H9 (cell line): ENCODE data around the gene DCAF6. TPM values are rescaled to one million over a fixed set of nuclear protein-coding genes. Genes with fewer than 3 reads are reported as not detected.
A peak's percentile ranks its signal among the peaks of the same experiment; 100 is the strongest.

ENCODE experiments used
- DNase-seq: peaks from one replicate; pipeline ENCODE4 v3.0.0-alpha.2; 2017
- H2AFZ ChIP-seq: one replicate; pipeline ENCODE4 v1.6.1; 2013; ENCODE audit warnings: mild to moderate bottlenecking, low read length, control low read depth, moderate library complexity
- H2AK5ac ChIP-seq: 2 replicates; pipeline ENCODE4 v1.6.1; 2013; ENCODE audit warnings: low read length, control low read depth, mixed read lengths; ENCODE audit not compliant: insufficient read length
- H2BK120ac ChIP-seq: one replicate; pipeline ENCODE4 v1.6.1; 2013; ENCODE audit warnings: low read depth, mild to moderate bottlenecking, low read length, control low read depth, inconsistent platforms; ENCODE audit not compliant: poor library complexity, severe bottlenecking
- H2BK12ac ChIP-seq: 2 replicates; pipeline ENCODE4 v1.6.1; 2013; ENCODE audit warnings: low read length, control low read depth, mixed read lengths, low read depth; ENCODE audit not compliant: insufficient read length
- H2BK15ac ChIP-seq: 2 replicates; pipeline ENCODE4 v1.6.1; 2013; ENCODE audit warnings: low read depth, low read length, control low read depth
- H2BK20ac ChIP-seq: one replicate; pipeline ENCODE4 v1.6.1; 2013; ENCODE audit warnings: low read depth, mild to moderate bottlenecking, low read length, control low read depth, inconsistent platforms; ENCODE audit not compliant: poor library complexity, severe bottlenecking
- H2BK5ac ChIP-seq: 2 replicates; pipeline ENCODE4 v1.6.1; 2013; ENCODE audit warnings: low read length, control low read depth, mixed read lengths; ENCODE audit not compliant: insufficient read length
- H3K14ac ChIP-seq: 2 replicates; pipeline ENCODE4 v1.6.1; 2013; ENCODE audit warnings: low read length, control low read depth; ENCODE audit not compliant: insufficient read depth
- H3K18ac ChIP-seq: 2 replicates; pipeline ENCODE4 v1.6.1; 2013; ENCODE audit warnings: low read depth, mild to moderate bottlenecking, mixed read lengths, low read length, control low read depth; ENCODE audit not compliant: insufficient read length
- H3K23ac ChIP-seq: 2 replicates; pipeline ENCODE4 v1.6.1; 2013; ENCODE audit warnings: low read length, control low read depth, mixed read lengths, low read depth; ENCODE audit not compliant: insufficient read length
- H3K23me2 ChIP-seq: 2 replicates; pipeline ENCODE4 v1.6.1; 2013; ENCODE audit warnings: low read depth, mild to moderate bottlenecking, mixed read lengths, low read length, control low read depth; ENCODE audit not compliant: insufficient read length, poor library complexity, severe bottlenecking
- H3K27ac ChIP-seq: 2 replicates; pipeline ENCODE4 v1.5.1; 2013; ENCODE audit warnings: low read length, control low read depth, mixed read lengths, low read depth; ENCODE audit not compliant: insufficient read length
- H3K27me3 ChIP-seq: 2 replicates; pipeline ENCODE4 v1.6.1; 2013; ENCODE audit warnings: low read length, control low read depth, inconsistent platforms; ENCODE audit not compliant: insufficient read depth
- H3K4ac ChIP-seq: 2 replicates; pipeline ENCODE4 v1.6.1; 2013; ENCODE audit warnings: low read depth, mild to moderate bottlenecking, control low read depth, inconsistent platforms, low read length, moderate library complexity
- H3K4me1 ChIP-seq: 2 replicates; pipeline ENCODE4 v1.6.1; 2013; ENCODE audit warnings: low read length, control low read depth, inconsistent platforms; ENCODE audit not compliant: insufficient read depth
- H3K4me2 ChIP-seq: 2 replicates; pipeline ENCODE4 v1.6.1; 2013; ENCODE audit warnings: low read length, control low read depth, mixed read lengths; ENCODE audit not compliant: insufficient read length, insufficient read depth
- H3K56ac ChIP-seq: 2 replicates; pipeline ENCODE4 v1.6.1; 2013; ENCODE audit warnings: low read depth, mild to moderate bottlenecking, mixed read lengths, low read length, control low read depth; ENCODE audit not compliant: insufficient read length
- H3K79me1 ChIP-seq: 2 replicates; pipeline ENCODE4 v1.6.1; 2013; ENCODE audit warnings: low read depth, mild to moderate bottlenecking, moderate library complexity, low read length, control low read depth, inconsistent platforms; ENCODE audit not compliant: insufficient read depth, poor library complexity, severe bottlenecking
- H3K79me2 ChIP-seq: 2 replicates; pipeline ENCODE4 v1.6.1; 2013; ENCODE audit warnings: low read length, control low read depth, inconsistent platforms; ENCODE audit not compliant: insufficient read depth
- H3K9ac ChIP-seq: 2 replicates; pipeline ENCODE4 v1.6.1; 2013; ENCODE audit warnings: low read length, control low read depth, mixed read lengths; ENCODE audit not compliant: insufficient read length; ENCODE audit errors: extremely low read depth
- H3K9me3 ChIP-seq: one replicate; pipeline ENCODE4 v1.6.1; 2013; ENCODE audit warnings: low read depth, low read length, inconsistent platforms; ENCODE audit not compliant: control insufficient read depth
- H3T11ph ChIP-seq: one replicate; pipeline ENCODE4 v1.6.1; 2013; ENCODE audit warnings: mild to moderate bottlenecking, low read length, control low read depth, inconsistent platforms
- H4K20me1 ChIP-seq: one replicate; pipeline ENCODE4 v1.6.1; 2013; ENCODE audit not compliant: control insufficient read depth, insufficient read length, insufficient read depth
- H4K5ac ChIP-seq: 2 replicates; pipeline ENCODE4 v1.6.1; 2013; ENCODE audit warnings: low read depth, mild to moderate bottlenecking, mixed read lengths, low read length, control low read depth; ENCODE audit not compliant: insufficient read length
- H4K8ac ChIP-seq: replicated peaks from 2 replicates; pipeline ENCODE4 v1.6.1; 2013; ENCODE audit warnings: low read length, control low read depth, mixed read lengths, low read depth; ENCODE audit not compliant: insufficient read length
- H4K91ac ChIP-seq: 2 replicates; pipeline ENCODE4 v1.6.1; 2013; ENCODE audit warnings: low read depth, mild to moderate bottlenecking, moderate library complexity, mixed read lengths, low read length, control low read depth; ENCODE audit not compliant: insufficient read length
- H3K27ac Mint-ChIP-seq, 3 experiments: 2 replicates in 2 of 3; 3 replicates in 1 of 3; pipeline ENCODE4 v1.8.0; 2020 to 2021; ENCODE audit warnings: mixed read lengths in 3 of 3, mild to moderate bottlenecking in 1 of 3, moderate library complexity in 1 of 3
- H3K27me3 Mint-ChIP-seq: 2 replicates; pipeline ENCODE4 v1.8.0; 2021; ENCODE audit warnings: low read depth, mild to moderate bottlenecking, moderate library complexity, mixed read lengths
- H3K36me3 Mint-ChIP-seq, 3 experiments: 2 replicates in 2 of 3; 3 replicates in 1 of 3; pipeline ENCODE4 v1.8.0; 2020 to 2021; ENCODE audit warnings: low read depth in 3 of 3, mixed read lengths in 3 of 3; ENCODE audit not compliant: insufficient read depth in 1 of 3
- H3K4me1 Mint-ChIP-seq, 2 experiments: 2 replicates each; pipeline ENCODE4 v1.8.0; 2020; ENCODE audit warnings: mixed read lengths in 2 of 2
- H3K4me3 Mint-ChIP-seq, 2 experiments: 2 replicates in 1 of 2; 3 replicates in 1 of 2; pipeline ENCODE4 v1.8.0; 2020 to 2021; ENCODE audit warnings: mild to moderate bottlenecking in 2 of 2, mixed read lengths in 2 of 2, moderate library complexity in 1 of 2
- H3K9me3 Mint-ChIP-seq, 2 experiments: 2 replicates in 1 of 2; 3 replicates in 1 of 2; pipeline ENCODE4 v1.8.0; 2020; ENCODE audit warnings: mild to moderate bottlenecking in 2 of 2, mixed read lengths in 2 of 2, moderate library complexity in 1 of 2
- CTCF ChIP-seq: fragments of 200-600 bp; sonication (generic); conservative IDR thresholded peaks from 3 replicates; pipeline ENCODE4 v1.8.0; 2021; ENCODE audit warnings: antibody characterized with exemption, mild to moderate bottlenecking
- WGBS: extraction: QIAGEN DNeasy Blood & Tissue Kit; methylation state at CpG from one replicate; pipeline ENCODE4 v1.1.7; 2013; ENCODE audit warnings: missing lambda C conversion rate, low lambda C conversion rate, mixed read lengths; ENCODE audit not compliant: insufficient read length; ENCODE audit errors: extremely low coverage; 5-methylcytosine and 5-hydroxymethylcytosine counted together
- total RNA-seq: library from RNA; stranded (reverse); gene quantifications from 2 replicates; pipeline ENCODE4 v1.2.1, GENCODE V29; 2021

The DCAF6 gene
- total RNA-seq, 1 experiment from 2014 or later = 16.0 TPM

- H4K20me1 ChIP-seq = no peaks in the 10 kb centered on the region
- H3K4ac ChIP-seq = no peak overlapping the region
- H4K91ac ChIP-seq = no peak overlapping the region
- H4K5ac ChIP-seq = no peak overlapping the region
- H3K56ac ChIP-seq = no peak overlapping the region
- no peak overlapping the region for H2BK12ac ChIP-seq
- no peak for DNase-seq
- H2BK20ac ChIP-seq = no peak overlapping the region
- no peak overlapping the region for H3T11ph ChIP-seq
- H2BK120ac ChIP-seq = no peak overlapping the region
- no peak for TF ChIP-seq CTCF
- Mint-ChIP-seq H3K27ac (peak overlapping the region in 2 of 3 experiments; percentile 60 to 85; a peak in 2 of 7 replicates), H3K9me3 (no peaks in the 10 kb centered on the region), H3K27me3 (no peaks in the 10 kb centered on the region), H3K36me3 (peaks cover under 1 to 10% (median 3%) of the 10 kb centered on the region in 3 experiments; a peak in 6 of 7 replicates), H3K4me1 (peaks cover 2 to 6% of the 10 kb centered on the region in 2 experiments; a peak in 1 of 4 replicates), H3K4me3 (no peak overlapping the region)
- H3K79me2 ChIP-seq = no peaks in the 10 kb centered on the region
- H2AK5ac ChIP-seq = no peak overlapping the region
- H3K23ac ChIP-seq = no peak overlapping the region
- no peak overlapping the region for H3K18ac ChIP-seq
- no CpG with 5 or more reads among the region's 14 CpGs for WGBS
- H3K4me2 ChIP-seq = no peak overlapping the region
- H3K27ac ChIP-seq = no peak overlapping the region
- no peaks in the 10 kb centered on the region for H3K27me3 ChIP-seq
- H3K9ac ChIP-seq = no peak overlapping the region
- no peak overlapping the region for H2BK5ac ChIP-seq
- no peak overlapping the region for H2AFZ ChIP-seq
- H3K4me1 ChIP-seq = no peaks in the 10 kb centered on the region
- H3K23me2 ChIP-seq = no peaks in the 10 kb centered on the region
- no peak overlapping the region for H3K14ac ChIP-seq
- H3K9me3 ChIP-seq = no peaks in the 10 kb centered on the region
- H3K79me1 ChIP-seq = no peaks in the 10 kb centered on the region
- H2BK15ac ChIP-seq = no peak overlapping the region
- no peak overlapping the region for H4K8ac ChIP-seq
These were observed 153.9 kb downstream of the DCAF6 start for GRCh38 chr1:168090395-168090794.
